Fibroblast of villous mesenchyme (primary cell): ENCODE results near the gene PEDS1. TPM values are rescaled to one million over a fixed set of nuclear protein-coding genes. Genes with fewer than 3 reads are reported as not detected.

Experiments used
- DNase-seq: peaks from one replicate; pipeline ENCODE4 v3.0.0-alpha.2; 2010; ENCODE audit warnings: low read depth
- H3K4me3 ChIP-seq: 2 replicates; pipeline ENCODE4 v1.5.1; 2011; ENCODE audit warnings: low read depth, mild to moderate bottlenecking, low read length
- total RNA-seq: library from RNA; depleted of rRNA; stranded (reverse); fragments of >200 nt; gene quantifications from 2 replicates; pipeline ENCODE4 v1.2.3, GENCODE V29; 2012
- TF ChIP-seq, protein P1 (sequence below): IDR thresholded peaks from 2 replicates; pipeline ENCODE4 v1.5.1; 2012; ENCODE audit warnings: low read depth, mild to moderate bottlenecking, low read length; ENCODE audit not compliant: insufficient read depth

PEDS1 gene
- total RNA-seq, 1 donor: 25.9 TPM

DNA sequence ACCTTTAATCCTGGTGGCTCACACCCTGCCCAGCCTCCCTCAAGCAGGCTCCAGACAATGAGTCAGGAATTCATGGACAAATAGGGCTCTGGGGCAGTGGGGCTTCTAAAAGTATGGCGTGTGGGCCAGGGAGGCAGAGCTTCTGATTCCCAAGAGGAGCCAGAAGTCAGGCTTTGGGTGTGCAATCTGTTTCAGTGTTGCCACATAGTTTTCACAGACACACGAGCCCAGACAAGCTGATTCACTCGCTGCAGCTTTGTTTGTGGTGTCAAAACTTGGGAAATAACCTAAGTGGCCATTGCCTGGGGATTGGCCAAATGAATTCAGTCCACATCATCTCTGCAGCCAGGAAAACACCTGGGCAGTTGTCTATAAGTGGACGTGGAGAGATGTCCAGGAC is 9.2 kb downstream of the PEDS1 start:
- TF ChIP-seq, protein P1, sequence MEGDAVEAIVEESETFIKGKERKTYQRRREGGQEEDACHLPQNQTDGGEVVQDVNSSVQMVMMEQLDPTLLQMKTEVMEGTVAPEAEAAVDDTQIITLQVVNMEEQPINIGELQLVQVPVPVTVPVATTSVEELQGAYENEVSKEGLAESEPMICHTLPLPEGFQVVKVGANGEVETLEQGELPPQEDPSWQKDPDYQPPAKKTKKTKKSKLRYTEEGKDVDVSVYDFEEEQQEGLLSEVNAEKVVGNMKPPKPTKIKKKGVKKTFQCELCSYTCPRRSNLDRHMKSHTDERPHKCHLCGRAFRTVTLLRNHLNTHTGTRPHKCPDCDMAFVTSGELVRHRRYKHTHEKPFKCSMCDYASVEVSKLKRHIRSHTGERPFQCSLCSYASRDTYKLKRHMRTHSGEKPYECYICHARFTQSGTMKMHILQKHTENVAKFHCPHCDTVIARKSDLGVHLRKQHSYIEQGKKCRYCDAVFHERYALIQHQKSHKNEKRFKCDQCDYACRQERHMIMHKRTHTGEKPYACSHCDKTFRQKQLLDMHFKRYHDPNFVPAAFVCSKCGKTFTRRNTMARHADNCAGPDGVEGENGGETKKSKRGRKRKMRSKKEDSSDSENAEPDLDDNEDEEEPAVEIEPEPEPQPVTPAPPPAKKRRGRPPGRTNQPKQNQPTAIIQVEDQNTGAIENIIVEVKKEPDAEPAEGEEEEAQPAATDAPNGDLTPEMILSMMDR: no peak
- no peak overlapping the region for H3K4me3 ChIP-seq
- DNase-seq: peak; percentile 99

DNA sequence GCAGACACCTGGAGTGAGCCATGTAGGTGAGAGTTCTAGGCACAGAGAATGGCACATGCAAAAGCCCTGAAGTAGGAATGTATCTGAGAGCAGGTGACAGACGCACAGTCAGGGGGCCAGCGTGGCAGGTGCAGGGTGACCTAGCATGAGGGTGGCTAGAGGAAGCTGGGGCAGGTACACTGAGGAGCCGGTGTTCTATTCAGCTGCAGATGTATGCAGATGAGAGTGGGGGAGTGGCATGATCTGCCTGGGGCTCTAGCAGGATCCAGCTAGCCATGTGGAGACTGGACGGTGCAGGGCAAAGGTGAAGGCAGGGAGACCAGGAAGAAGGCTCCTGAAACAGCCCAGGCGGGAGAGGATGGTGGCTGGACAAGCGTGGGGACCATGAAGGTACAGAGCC is 10.7 kb downstream of the PEDS1 start:
- H3K4me3 ChIP-seq: no peak overlapping the region
- TF ChIP-seq, protein P1: no peak
- DNase-seq: no peak

DNA sequence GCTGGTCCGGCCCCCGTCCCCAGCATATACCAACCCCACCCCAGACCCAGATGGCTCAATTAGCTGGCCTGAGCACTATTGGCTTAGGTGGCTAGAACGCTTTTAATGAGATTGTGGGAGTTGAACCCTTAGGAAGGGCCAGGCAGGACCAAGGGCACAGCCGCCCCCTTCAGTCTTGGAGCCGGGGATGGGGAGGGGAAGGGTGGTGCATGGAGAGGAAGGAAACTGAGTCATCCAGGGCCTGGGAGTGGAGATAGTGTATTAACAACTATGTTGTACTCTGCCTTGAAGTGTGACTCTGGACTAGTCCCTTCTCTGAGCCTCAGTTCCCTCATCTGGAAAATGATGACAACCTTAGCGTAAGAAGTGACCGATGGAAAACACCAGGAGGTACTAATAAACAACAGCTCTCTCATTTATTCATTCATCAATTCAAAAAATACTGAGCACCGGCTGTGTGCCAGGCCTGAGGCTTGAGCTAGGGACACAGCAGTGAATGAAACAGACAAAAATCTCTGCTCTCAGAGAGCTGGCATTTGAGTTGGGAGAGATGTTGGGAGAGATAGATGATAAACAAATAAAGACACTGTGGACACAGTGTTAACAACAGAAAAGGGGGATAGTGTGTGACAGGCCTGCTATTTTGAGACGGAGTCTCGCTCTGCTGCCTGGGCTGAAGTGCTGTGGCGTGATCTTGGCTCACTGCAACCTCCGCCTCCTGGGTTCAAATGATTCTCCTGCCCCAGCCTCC is 11.5 kb downstream of the PEDS1 start:
- H3K4me3 ChIP-seq: no peak overlapping the region
- TF ChIP-seq, protein P1: no peak
- DNase-seq: no peak

DNA sequence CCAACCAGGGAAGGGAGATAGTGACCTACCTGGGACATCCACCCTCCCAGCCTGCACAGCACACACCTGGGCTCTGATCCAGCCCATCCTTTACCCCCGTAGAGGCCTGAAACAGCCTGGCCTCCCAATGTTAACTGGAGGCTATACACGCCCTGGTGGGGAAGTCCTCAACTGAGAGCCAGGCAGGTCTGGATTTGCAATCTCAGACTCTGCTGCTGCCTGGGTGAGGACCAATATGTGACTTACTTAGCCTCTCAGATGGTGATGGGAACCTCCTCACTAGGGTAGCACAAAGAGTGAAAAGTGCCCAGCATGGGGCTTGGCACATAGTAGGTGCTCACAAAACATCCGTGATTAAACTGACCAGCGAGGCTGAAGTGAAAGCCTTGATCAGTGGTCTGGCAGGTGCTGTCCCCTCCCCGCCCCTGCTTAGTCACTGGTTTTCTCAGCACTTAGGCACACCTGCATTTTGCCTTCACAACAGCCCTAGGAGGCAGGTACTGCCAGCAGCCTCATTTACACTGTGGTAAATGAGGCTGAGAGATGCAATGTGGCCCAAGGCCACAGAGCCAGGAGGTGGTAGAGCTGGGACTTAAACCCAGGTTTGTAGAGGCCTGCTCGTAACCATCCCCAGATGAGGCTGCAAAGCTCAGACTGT is 12.4 kb downstream of the PEDS1 start:
- no peak overlapping the region for H3K4me3 ChIP-seq
- no peak for DNase-seq
- TF ChIP-seq, protein P1: no peak

DNA sequence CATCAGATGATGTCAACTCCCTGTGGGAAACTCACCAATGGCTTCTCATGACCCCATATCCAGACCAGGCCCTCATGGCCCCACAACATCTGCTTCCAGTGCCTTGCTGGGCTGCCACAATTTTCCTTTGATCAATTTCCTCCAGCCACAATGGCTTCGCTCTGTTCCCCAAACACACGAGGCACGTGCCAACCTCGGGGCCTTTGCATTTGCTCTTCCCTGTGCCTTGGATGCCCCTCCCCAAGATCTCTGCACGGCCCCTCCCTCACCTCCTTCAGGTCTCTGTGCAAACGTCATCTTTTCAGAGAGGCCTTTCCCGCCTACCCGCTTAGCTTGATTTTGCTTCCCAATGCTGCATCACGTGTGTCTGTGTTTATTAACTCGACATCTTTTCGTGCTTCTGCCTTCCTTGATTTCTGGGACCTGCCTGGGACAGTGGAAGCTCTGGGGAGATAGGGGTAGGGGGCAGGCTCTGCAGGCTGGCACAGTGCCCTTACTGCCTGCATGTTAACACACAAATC is 13.1 kb downstream of the PEDS1 start:
- TF ChIP-seq, protein P1: no peak

DNA sequence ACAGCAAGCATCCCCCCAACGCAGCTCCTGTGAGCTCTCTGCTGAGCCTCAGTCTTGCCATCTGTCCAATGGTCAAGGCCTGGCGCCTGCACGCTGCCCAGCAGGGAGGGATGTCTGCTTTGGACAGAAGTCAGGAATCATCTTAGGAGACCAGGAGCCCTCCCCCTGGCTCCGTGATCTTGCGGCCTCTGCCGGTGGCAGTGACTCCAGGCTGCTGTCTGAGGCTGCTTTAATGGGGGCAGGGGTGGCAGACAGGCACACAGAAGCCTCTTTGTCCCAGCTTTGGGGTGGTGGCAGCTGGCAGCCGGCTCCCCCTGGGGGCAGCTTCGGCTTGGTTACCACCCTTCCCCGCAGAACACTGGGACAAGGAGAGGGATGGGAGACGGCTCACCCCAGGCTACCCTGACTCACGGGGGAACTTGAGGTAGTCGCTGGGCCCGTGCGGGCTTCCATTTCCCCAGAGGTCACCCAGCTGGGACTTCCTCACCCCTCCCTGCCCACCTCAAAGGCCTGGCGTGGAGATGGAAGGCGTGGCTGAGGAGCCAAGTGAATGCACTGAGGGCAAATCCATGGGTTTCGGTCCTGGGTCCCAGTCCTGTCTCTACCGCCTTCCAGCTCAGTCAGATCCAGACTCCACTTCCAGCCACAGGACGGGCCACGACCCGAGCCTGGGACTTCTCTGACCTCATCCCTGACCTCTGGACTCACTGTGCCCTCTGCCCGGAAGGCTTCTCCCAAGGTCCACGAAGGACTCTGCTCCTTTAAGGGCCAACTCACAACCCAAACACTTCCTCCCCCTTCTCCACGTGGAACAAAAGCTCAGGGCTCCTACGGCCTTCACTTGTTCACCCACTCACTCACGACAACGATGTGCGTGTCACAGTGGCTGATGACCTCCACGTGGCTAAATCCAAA is 14.8 kb downstream of the PEDS1 start:
- no peak for DNase-seq
- no peak overlapping the region for H3K4me3 ChIP-seq
- TF ChIP-seq, protein P1: peak; percentile 8

More for the DNA sequence above, 13.1 kb downstream of the PEDS1 start:
- no peak overlapping the region for H3K4me3 ChIP-seq
- DNase-seq: no peak
